ENCODE results near the gene NR0B2.
"Not testable (repeated sequence)": the region's sequence is repeated elsewhere in the genome, so short reads cannot be mapped to it uniquely, and the experiment has no call there.

NR0B2 gene

GRCh38 chr1:26888231-26888630 is 25.5 kb downstream of the NR0B2 start:
- no peak for DNase-seq

- no peak for DNase-seq
These were observed 26.6 kb downstream of the NR0B2 start for GRCh38 chr1:26887125-26887524.

GRCh38 chr1:26882696-26883463 is 30.9 kb downstream of the NR0B2 start:
- DNase-seq = no peak

- not testable (repeated sequence) for DNase-seq
These were observed 32.2 kb downstream of the NR0B2 start for GRCh38 chr1:26881611-26882010.

- no peak for DNase-seq
These were observed 34.0 kb downstream of the NR0B2 start for GRCh38 chr1:26879793-26880192.

GRCh38 chr1:26877326-26877725 is 36.4 kb downstream of the NR0B2 start:
- no peak for DNase-seq

- DNase-seq = no peak
These were observed 38.9 kb downstream of the NR0B2 start for GRCh38 chr1:26874896-26875295.

GRCh38 chr1:26873097-26873496 is 40.7 kb downstream of the NR0B2 start:
- DNase-seq = not testable (repeated sequence)

- DNase-seq = peak; percentile 94
These were observed 48.9 kb downstream of the NR0B2 start for GRCh38 chr1:26864610-26865480.

GRCh38 chr1:26863685-26864077 is 50.1 kb downstream of the NR0B2 start:
- no peak for DNase-seq

- peak; percentile 42 for DNase-seq
These were observed 50.7 kb downstream of the NR0B2 start, which contains the start of gene SFN for GRCh38 chr1:26862781-26863684. TSS of gene SFN (plus strand) at chr1:26863149. CDS start at chr1:26863213, 64 bp downstream.

- no peak for DNase-seq
These were observed 51.8 kb downstream of the NR0B2 start for GRCh38 chr1:26861889-26862378.

All from activated naive CD4-positive, alpha-beta T cell treated with anti-CD3 and anti-CD28 coated beads, Interleukin-2, amount 50 U/mL, for 16 hours (primary cell).